Psoas muscle (tissue), 8 donors: ENCODE results near the gene PAX8. TPM values are rescaled to one million over a fixed set of nuclear protein-coding genes. Genes with fewer than 3 reads are reported as not detected.
A peak's percentile ranks its signal among the peaks of the same experiment; 100 is the strongest.

Experiments used
- ATAC-seq, 4 donors: fragments of 200-7000 bp; cut with Tn5 transposase; one replicate each; pipeline ENCODE4 v1.9.1; 2020; ENCODE audit warnings: moderate library complexity in 3 of 4, mild to moderate bottlenecking in 2 of 4
- DNase-seq, 2 donors: peaks; one replicate each; pipeline ENCODE4 v3.0.0-alpha.2; 2020
- H3K27ac ChIP-seq: fragments of 200-600 bp; one replicate; pipeline ENCODE4 v1.8.0; 2022
- H3K27me3 ChIP-seq, 3 donors: fragments of 200-600 bp in 1 of 3; one replicate each; pipeline versions ENCODE4 v1.6.1 to v1.8.0; 2013 to 2022; ENCODE audit warnings: low read length in 2 of 3, mild to moderate bottlenecking in 2 of 3, moderate library complexity in 1 of 3; ENCODE audit not compliant: insufficient read depth in 3 of 3
- H3K36me3 ChIP-seq, 2 donors: fragments of 200-600 bp in 1 of 2; one replicate each; pipeline versions ENCODE4 v1.6.1 to v1.8.0; 2013 to 2022; ENCODE audit warnings: low read depth in 1 of 2, mild to moderate bottlenecking in 1 of 2, moderate library complexity in 1 of 2; ENCODE audit not compliant: insufficient read depth in 1 of 2
- H3K4me1 ChIP-seq: fragments of 200-600 bp; one replicate; pipeline ENCODE4 v1.8.0; 2022
- H3K4me3 ChIP-seq: fragments of 200-600 bp; one replicate; pipeline ENCODE4 v1.8.0; 2022; ENCODE audit warnings: mild to moderate bottlenecking
- H3K9me3 ChIP-seq: fragments of 200-600 bp; one replicate; pipeline ENCODE4 v1.8.0; 2022
- CTCF ChIP-seq: fragments of 200-600 bp; IDR thresholded peaks from one replicate; pipeline ENCODE4 v1.8.0; 2022; ENCODE audit warnings: antibody characterized with exemption
- WGBS, 3 donors: extraction: QIAGEN DNeasy Blood & Tissue Kit; methylation state at CpG; one replicate each; pipeline versions ENCODE4 v1.1.6 to v1.1.7; 2013; 5-methylcytosine and 5-hydroxymethylcytosine counted together
- intact Hi-C, 2 donors: fragments of 100-400 bp; cut with DNase I; formaldehyde crosslinking; loops; one replicate each; pipeline versions ENCODE4 v1.11.0 to v1.14.2; 2022
- polyA plus RNA-seq, 3 donors: library from polyadenylated mRNA; stranded (reverse); fragments of 200-250 nt; gene quantifications; one replicate each; pipeline ENCODE4 v1.2.3, GENCODE V29; 2013
- total RNA-seq, 4 donors: library from RNA; stranded (reverse); fragmentation: NEBNext Ultra II Directional in 2 of 4; extraction: Animal tissue kit (Norgen Biotek cat#: 25700) in 2 of 4; gene quantifications; one replicate each; pipeline versions ENCODE4 v1.2.1 to v1.2.4, GENCODE V29; 2021 to 2023
- donor health status: healthy with polysubstance abuse.
- donor health status: DM: no; HTN: no; CAD: no; lungs with moderate emphysema.
- donor health status: Bipolar disorder and iron deficiency.
- donor health status: healthy.
- donor health status: DM: yes; HTN: yes; CAD: no.
- donor health status: DM: no; HTN: no; CAD: no.
- donor health status: DM: no; HTN: no; CAD: no.
- donor health status: DM: yes; HTN: yes; CAD: no.

The PAX8 gene
- total and polyA plus RNA-seq, 7 donors: 0.12 to 3.1 (median 0.35) TPM; not detected in 1

GRCh38 chr2:113253453-113253852 lies 25.3 kb downstream of the PAX8 start:
- intact Hi-C loops: no loop called here
- peaks cover 0 to 2% (median 0%) of the 10 kb centered on the region in 3 donors for H3K27me3 ChIP-seq
- H3K27ac ChIP-seq: no peak overlapping the region
- no peak for DNase-seq
- H3K36me3 ChIP-seq: no peaks in the 10 kb centered on the region
- no peak overlapping the region for H3K4me3 ChIP-seq
- no peak for TF ChIP-seq CTCF
- no peaks in the 10 kb centered on the region for H3K9me3 ChIP-seq
- peak in 1 of 4 donors; percentile 68 for ATAC-seq
- 57 to 82% (median 79%) methylated on average over 4 of the region's 4 CpGs for WGBS, 3 donors
- H3K4me1 ChIP-seq: no peaks in the 10 kb centered on the region

GRCh38 chr2:113252047-113252590 lies 26.6 kb downstream of the PAX8 start:
- peaks cover 0 to 2% (median 0%) of the 10 kb centered on the region in 3 donors for H3K27me3 ChIP-seq
- DNase-seq (no peak), ATAC-seq (peak in 2 of 4 donors; percentile 29 to 69)
- no peak for TF ChIP-seq CTCF
- H3K36me3 ChIP-seq: no peaks in the 10 kb centered on the region
- H3K4me3 ChIP-seq: no peak overlapping the region
- H3K4me1 ChIP-seq: no peaks in the 10 kb centered on the region
- no peak overlapping the region for H3K27ac ChIP-seq
- intact Hi-C loops: loop anchor here in 1 of 2 donors (1.0 kb wide), 1 partner anchor 120 kb away; no protein-coding TSS in a partner anchor
- WGBS, 3 donors: 57 to 74% (median 63%) methylated on average over 3 of the region's 3 CpGs
- H3K9me3 ChIP-seq: no peaks in the 10 kb centered on the region

GRCh38 chr2:113251118-113251517 lies 27.6 kb downstream of the PAX8 start:
- Histone ChIP-seq H3K9me3 (no peaks in the 10 kb centered on the region), H3K4me1 (no peaks in the 10 kb centered on the region), H3K4me3 (no peak overlapping the region), H3K27me3 (peaks cover 0 to 2% (median 0%) of the 10 kb centered on the region in 3 donors), H3K36me3 (no peaks in the 10 kb centered on the region), H3K27ac (no peak overlapping the region)
- intact Hi-C loops: no loop called here
- 78 to 85% (median 81%) methylated on average over 7 of the region's 7 CpGs for WGBS, 3 donors
- DNase-seq: no peak
- TF ChIP-seq CTCF: no peak
- no peak for ATAC-seq

- Histone ChIP-seq H3K9me3 (no peaks in the 10 kb centered on the region), H3K27ac (no peak overlapping the region), H3K36me3 (no peaks in the 10 kb centered on the region), H3K27me3 (peaks cover 0 to 2% (median 0%) of the 10 kb centered on the region in 3 donors), H3K4me3 (no peak overlapping the region), H3K4me1 (no peaks in the 10 kb centered on the region)
- intact Hi-C loops: loop anchor here (1.0 to 5.0 kb wide), 3 partner anchors 47 to 122 kb away; no protein-coding TSS in a partner anchor
- WGBS, 3 donors: 36 to 39% (median 36%) methylated on average over 10 of the region's 10 CpGs
- ATAC-seq (peak; percentile 73 to 93 (median 77)), DNase-seq (peak; percentile 78 to 87)
- peak; percentile 90 for TF ChIP-seq CTCF
These were observed 29.5 kb downstream of the PAX8 start for GRCh38 chr2:113248997-113249770.
